ENCODE results near the gene MBP. TPM values are rescaled to one million over a fixed set of nuclear protein-coding genes. Genes with fewer than 3 reads are reported as not detected.
A peak's percentile ranks its signal among the peaks of the same experiment; 100 is the strongest.

Gene MBP
- total RNA-seq, 1 experiment from 2014 or later = 65.2 TPM

DNA sequence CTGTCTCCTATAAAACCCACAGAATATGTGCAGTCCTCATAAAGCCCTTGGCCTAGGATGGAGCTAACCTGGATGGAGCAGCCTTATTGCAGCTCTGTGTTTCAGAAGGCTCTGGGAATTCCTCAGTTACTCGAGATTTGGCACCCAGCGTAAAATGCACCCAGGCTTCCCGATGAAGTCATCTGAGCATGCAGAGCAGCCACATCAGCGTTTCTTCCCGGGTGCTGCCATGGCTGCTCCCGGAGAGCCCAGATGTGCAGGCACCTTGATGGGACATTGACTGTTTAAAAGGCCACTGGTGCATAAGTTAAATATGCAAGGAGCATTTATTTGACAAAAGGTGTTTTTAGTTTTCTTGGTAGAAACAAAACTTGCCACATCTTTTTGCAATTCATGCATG is 115.2 kb downstream of the MBP start:
- in situ Hi-C loops (cut with HindIII; ENCODE audit: low pct_unique_long_range_greater_than_20kb, low sequenced_read_pairs) = no loop called here
- no peak for DNase-seq (ENCODE audit: low read depth, low spot score)

DNA sequence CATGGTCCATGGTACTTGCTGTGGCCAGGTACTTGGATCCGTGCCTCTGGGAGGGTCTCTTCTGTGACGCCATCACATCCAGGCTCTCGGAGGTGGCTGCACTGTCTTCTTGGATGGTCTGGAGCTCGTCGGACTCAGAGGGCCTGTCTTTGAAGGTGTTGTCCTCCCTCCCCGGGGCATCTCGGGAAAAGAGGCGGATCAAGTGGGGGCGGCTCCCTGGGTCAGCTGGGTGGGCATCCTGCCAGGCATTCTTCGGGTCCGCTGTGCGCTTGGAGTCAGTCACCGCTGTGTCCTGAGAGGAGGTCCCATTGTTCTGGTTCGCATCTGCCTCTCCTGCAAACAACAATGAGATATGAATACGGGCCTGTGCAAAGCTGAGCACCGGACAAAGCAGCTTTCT is 115.6 kb downstream of the MBP start:
- in situ Hi-C loops (cut with HindIII; ENCODE audit: low pct_unique_long_range_greater_than_20kb, low sequenced_read_pairs) = no loop called here
- no peak for DNase-seq (ENCODE audit: low read depth, low spot score)

DNA sequence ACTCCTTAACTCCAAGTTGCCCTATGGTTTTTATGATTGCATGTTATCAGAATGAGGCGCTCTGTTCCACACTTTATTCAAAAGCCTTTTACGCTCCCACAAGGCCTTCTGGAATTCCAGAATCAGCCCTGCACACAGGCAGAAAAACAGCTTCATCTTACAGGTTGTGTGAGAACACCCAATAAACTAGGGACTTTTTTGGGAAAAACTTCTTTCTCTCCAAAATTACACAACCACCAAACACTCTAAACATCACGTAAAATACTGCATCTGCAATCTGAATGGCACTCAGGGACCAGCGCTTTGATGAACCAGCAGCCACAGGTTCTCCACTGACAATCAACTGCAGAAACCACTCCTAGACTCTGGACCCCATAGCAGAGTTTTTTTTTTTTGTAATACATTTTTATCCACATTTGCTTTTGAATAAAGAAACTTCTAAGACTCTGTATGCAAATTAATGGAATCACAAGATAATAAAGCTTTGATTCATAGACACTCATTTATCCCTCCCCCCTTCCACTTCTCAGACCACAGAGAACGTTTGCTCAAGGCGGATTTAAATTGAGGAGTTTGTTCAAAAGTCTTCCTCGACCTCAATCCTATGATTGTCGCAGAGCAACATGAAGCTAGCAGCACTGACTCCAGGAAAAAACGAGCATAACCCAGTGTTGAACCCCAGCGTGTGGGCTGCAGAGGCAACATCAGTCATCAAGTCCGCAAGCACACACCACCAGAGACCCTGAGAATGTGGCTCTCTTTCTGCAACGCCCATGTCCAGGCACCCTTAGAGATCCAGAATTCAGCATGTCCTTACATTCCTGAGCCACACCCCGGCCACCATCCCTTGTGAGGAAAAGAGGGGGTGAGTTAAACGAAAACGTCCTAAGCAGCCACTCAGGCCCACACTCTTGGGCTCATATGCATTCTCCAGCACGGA is 116.5 kb downstream of the MBP start:
- peak; percentile 40 for DNase-seq (ENCODE audit: low read depth, low spot score)
- in situ Hi-C loops (cut with HindIII; ENCODE audit: low pct_unique_long_range_greater_than_20kb, low sequenced_read_pairs) = no loop called here

DNA sequence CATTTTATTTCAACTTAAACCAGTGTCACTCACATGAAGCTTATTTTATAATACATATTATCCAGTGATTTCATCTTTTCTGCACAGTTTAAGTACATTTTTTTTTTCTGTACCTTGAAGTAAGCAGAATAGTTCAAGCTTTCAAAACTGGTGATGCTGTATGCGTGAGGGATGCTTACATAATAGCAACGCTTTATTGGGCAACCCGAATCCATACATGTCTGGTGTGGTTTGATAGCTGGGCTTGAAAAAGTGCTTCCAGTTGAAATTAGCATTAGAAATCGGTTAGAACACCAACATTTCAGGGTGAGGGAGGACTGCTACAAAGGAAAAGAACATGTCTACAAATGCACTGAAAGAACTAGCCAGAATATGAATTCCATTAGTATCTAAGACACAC is 117.4 kb downstream of the MBP start:
- no peak for DNase-seq (ENCODE audit: low read depth, low spot score)
- in situ Hi-C loops (cut with HindIII; ENCODE audit: low pct_unique_long_range_greater_than_20kb, low sequenced_read_pairs) = no loop called here

DNA sequence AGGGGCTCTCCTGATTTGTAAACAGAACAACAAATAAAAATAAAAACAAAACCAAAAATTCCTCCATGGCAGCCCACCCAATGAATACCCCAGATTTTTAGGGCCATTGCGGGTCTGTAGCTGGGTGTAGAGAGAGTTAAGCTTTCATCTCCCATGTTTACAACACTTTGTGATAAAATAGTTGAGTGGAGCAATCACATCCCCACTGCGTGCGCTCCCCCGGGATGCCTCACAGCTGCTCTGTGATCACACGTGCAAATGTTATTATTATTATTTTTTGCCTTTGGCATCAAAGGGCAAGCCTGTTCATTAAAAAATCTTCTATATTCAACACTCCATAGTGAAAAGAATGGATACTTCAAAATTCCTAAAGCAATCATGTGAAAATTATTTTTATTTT is 118.0 kb downstream of the MBP start:
- in situ Hi-C loops (cut with HindIII; ENCODE audit: low pct_unique_long_range_greater_than_20kb, low sequenced_read_pairs) = no loop called here
- DNase-seq (ENCODE audit: low read depth, low spot score) = peak; percentile 17

DNA sequence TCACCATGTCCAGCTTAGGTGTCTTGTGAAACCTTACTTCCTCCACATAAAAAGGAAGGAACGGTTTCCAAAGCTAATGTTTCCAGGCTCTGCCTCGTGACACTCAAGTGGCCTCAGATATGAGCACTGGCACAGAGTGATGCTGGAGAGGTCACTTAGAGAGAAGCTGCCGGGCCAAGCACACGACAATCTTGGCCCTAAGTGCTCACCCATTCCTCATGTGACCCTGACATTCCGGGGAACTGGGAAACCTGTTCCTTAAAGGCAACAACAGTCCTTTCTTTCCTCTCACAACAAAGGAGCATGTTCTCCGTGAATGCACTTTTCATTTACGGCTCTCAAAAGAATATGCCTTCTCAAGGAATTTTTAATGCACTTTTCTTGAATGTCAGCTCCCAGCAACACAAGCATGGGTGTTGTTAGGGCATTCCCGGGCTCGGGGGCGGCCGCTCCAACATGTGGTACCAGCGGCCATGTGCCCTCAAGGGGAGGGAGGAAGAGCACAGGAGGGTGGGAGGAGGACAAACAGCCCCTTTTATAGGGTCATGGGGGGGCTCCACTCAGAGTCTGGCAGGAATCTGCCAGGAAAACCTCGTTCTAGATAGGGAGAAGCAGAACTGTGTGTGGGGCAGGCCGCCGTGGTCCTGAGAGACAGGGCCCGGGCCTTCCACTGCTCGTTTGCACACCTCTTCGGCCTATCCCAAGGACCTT is 118.6 kb downstream of the MBP start:
- in situ Hi-C loops (cut with HindIII; ENCODE audit: low pct_unique_long_range_greater_than_20kb, low sequenced_read_pairs) = no loop called here
- DNase-seq (ENCODE audit: low read depth, low spot score) = peak; percentile 98

DNA sequence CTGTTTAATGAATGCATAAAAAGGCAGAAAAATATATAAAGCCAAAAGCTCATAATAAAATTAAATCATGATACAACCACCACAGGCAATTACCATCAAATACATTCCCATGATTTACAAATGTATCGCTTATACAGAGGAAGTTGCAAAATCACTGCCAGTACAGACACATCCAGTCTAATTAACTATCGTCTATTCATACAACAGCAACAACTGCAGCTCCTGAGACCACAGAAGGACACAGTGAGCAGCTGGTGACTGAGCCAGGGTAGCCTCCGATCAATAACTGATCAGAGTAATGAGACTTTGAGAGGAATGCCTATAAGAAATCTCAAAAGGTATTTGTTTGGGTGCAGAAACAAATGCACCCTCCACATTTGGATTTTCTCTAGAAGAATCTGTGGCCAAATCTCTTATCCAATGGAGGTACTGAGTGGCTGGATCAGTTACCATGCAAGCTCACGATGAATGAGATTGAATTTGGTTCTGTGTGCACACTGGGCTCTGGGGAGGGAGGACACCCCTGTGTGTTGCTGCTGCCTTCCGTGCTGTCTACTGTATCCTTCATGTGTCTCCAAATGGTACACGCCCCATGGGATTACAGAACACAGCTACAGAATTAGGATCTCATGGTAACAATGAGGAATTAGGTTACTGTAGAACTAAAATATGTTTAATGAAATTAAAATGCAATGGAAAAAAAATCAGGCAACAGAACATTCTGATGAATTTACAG is 119.6 kb downstream of the MBP start:
- in situ Hi-C loops (cut with HindIII; ENCODE audit: low pct_unique_long_range_greater_than_20kb, low sequenced_read_pairs) = no loop called here
- peak; percentile 44 for DNase-seq (ENCODE audit: low read depth, low spot score)

DNA sequence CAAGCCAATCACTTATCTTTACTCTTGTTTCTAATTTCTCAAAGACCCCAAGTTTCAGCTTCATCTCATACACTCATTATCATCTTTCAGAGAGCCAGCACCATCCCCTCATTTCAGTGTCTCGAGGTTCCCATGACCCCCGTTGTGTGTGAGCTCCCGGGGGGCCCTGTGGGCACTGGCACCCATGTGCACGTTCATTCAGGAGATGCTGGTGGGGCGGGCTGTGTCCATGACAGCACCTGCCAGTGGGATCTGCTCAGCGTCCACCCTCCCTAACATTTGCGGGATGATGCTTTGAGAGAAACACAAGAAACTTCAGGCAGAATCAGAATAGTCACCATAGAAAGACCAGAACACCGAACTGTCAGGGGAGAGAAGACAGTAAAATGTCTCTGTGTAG is 120.5 kb downstream of the MBP start:
- DNase-seq (ENCODE audit: low read depth, low spot score) = no peak
- in situ Hi-C loops (cut with HindIII; ENCODE audit: low pct_unique_long_range_greater_than_20kb, low sequenced_read_pairs) = no loop called here

DNA sequence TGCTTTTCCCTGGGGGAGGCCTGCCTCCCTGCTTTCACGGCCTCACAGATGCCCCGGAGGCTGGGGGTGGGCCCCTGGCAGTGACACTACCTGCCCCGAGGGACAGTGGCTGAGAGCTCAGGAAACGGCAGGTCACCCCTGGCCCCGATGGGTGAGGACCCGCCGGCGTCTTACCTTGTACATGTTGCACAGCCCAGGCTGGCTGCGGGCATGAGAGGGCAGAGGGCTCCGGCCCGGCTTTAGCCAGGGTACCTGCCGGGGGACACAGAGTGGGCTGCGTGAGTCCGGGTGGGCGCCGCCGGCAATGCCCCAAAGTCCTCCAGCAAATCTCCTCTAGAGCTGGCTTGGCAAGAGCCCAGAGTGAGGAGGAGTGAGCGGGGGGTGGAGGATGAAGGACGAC is 122.9 kb downstream of the MBP start:
- no peak for DNase-seq (ENCODE audit: low read depth, low spot score)
- in situ Hi-C loops (cut with HindIII; ENCODE audit: low pct_unique_long_range_greater_than_20kb, low sequenced_read_pairs) = no loop called here

DNA sequence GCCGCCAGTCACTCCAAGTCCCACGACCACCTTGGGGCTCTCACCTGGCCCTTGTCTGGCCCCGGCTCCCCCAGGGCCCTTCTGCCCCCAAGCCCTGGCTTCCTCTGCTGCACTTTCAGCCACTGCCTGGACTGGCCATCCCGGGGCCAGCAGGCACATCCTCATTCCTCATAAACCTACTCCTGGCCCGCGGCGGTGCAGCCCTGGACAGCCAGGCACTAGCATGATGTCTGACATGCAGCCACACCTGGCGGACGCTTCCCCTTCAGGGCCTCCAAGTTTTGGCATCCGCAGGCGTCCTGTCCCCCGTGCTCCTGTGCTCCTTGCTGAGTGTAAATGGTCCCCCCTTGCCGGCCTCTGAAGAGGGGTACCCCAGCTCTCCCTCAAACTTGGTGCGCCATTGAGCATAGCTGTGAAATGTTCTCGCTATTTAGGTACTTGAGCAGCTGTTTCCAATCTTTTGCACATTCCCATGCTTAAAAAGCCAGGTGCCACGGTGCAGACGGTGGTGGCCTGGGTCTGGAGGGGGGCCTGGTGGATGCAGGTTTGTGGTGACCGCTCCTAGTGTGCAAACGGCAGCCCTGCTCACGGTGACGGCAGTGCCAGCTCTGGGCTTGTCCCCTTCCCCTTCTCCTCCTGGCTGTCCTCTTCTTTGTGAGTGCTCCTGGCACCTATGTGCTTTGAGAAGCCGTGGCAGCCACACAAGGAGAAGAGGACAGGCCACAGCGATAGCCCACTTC is 123.8 kb downstream of the MBP start:
- in situ Hi-C loops (cut with HindIII; ENCODE audit: low pct_unique_long_range_greater_than_20kb, low sequenced_read_pairs) = no loop called here
- no peak for DNase-seq (ENCODE audit: low read depth, low spot score)

DNA sequence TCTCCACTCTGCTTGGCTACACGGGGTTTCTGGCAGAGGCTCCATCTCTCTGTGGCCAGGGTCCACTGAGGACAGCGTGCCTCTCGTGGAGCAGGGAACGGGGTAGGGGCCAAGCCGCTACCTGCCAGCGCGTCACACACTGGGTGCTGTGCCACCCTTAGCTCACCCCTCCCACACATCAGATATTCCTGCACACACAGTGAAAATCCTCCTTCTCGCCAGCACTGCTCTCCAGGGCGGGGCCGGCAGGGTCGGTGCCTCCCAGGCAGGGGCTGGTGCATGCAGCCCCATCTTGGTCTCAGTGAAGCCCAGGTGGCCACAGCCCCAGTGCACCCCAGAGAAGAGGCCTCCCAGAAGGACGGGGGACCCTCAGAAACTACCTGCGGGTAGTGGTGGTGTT is 124.6 kb downstream of the MBP start:
- in situ Hi-C loops (cut with HindIII; ENCODE audit: low pct_unique_long_range_greater_than_20kb, low sequenced_read_pairs) = no loop called here
- DNase-seq (ENCODE audit: low read depth, low spot score) = no peak

DNA sequence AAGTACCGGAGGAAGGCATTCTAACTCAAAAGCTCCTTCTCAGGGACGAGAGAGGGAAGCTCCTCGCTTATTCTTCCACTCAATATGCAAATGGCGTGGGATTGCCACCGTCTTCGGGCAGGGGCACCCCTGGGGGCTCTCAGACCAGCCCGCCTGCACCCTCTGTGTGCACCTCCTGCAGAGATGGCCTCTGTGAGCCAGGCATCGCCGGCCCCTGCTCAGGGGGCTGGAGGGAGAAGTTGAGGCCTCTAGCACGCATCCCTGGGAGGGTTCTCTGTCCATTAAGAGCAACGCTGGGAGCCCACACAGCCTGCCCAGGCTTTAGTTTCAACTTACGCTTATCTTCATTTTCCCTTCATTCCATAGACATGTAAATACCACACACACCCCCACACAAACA is 125.3 kb downstream of the MBP start:
- in situ Hi-C loops (cut with HindIII; ENCODE audit: low pct_unique_long_range_greater_than_20kb, low sequenced_read_pairs) = no loop called here

DNA sequence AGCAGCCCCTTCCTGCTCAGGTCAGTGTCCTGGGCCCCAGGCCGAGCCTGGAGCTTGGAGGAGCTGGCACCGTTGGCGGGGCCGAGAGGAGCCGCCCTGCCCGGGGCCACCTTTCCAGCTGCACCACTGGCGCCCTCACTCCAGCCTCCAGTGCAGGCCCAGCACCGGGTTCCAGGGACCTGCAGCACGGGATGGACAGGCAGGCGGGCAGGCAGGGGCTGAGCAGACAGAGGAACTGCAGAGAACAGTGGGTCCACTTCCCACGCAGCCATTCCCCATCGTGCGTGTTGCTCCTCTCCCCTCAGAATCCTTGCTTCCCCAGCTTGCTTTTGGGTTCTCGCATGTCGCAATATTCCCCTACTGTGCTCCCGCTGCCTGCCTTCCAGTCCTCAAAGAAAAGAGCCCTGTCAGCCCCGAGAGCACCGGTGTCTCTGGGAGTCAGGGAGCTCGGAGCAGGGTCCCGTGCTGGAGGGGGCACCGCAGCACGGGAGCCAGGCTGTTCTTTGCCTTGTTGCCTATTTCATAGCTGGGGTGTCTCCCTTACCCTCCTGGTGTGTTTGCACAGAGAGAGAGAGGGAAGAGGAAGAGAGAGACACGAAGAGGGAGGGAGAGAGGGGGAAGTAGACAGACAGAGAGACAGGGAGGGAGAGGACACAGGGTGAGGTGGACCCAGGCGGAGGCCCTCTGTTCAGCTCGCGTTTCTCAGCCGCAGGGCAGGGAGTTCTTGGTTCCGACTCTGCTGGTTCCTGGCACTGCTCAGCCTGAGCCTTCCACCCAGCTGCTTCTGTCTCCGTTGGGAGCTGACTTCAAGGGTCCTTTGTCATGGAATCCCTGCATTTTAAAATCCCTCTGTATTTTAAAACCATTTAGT is 126.0 kb downstream of the MBP start:
- in situ Hi-C loops (cut with HindIII; ENCODE audit: low pct_unique_long_range_greater_than_20kb, low sequenced_read_pairs) = no loop called here
- no peak for DNase-seq (ENCODE audit: low read depth, low spot score)

More for the DNA sequence above, 125.3 kb downstream of the MBP start:
- DNase-seq (ENCODE audit: low read depth, low spot score) = no peak

DNA sequence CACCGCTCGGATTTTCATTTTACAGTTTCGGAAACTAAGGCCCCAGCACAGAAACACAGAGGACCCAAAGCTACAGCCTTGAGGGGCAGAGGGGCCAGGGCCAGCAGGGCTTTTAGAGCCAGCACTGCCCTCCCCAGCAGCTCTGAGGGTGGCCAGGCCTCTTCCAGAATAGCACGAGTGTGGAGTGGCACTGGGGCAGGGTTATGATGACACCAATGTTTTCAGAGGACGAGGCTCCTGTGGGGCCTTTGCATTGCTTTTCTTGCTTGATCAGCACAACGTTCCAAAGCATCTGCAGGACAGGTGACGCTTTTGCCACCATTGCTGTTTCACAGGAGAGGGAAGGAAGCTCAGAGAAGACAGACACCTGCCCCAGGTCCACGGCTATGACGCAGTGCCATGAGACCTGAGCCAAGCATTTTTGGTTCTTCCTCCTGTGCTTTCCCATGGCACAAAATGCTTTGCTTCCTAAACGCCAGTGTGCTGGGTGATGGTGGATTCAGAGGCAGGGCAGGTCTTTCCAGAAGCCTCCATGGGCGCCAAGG is 126.9 kb downstream of the MBP start:
- in situ Hi-C loops (cut with HindIII; ENCODE audit: low pct_unique_long_range_greater_than_20kb, low sequenced_read_pairs) = no loop called here
- DNase-seq (ENCODE audit: low read depth, low spot score) = no peak

DNA sequence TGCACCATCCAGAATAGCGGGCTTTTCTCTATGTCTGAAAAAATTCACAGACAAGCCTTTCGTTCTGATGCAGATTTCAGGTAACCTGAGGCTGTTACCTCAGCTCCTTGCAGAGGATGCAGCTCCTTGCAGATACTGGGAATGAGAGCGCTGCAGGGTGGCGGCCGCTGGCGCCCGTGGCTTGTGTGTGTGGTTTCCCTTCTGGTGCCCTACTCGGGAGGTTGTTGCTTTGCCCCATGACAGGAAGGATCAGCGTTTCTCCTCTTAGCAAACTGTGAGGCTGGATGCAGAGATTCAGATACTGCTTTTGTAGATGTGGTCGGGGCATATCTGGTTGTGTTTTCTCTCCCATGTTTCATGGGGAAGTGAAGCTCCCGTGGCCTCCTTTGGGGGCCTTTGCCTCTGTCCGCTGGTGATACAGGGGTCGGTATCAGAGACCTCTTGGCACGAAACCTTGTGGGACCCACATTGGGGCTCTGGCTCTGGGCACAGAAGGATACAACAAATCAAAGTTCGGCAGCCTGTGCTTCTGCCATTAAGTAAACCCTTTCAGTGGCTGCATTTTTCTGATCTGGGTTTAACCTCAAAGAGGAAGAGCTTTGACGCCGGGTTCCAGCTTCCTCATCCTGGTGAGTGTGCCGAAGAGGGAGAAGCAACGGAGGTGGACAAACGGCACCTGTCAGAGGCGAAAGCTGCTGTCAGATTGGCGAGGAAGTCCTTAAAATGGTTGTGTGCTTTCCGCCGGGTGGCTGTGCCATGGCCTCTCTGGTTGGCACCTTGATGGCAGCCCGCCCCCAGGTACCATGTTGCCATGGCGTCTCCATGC is 127.8 kb downstream of the MBP start:
- DNase-seq (ENCODE audit: low read depth, low spot score) = no peak
- in situ Hi-C loops (cut with HindIII; ENCODE audit: low pct_unique_long_range_greater_than_20kb, low sequenced_read_pairs) = no loop called here

DNA sequence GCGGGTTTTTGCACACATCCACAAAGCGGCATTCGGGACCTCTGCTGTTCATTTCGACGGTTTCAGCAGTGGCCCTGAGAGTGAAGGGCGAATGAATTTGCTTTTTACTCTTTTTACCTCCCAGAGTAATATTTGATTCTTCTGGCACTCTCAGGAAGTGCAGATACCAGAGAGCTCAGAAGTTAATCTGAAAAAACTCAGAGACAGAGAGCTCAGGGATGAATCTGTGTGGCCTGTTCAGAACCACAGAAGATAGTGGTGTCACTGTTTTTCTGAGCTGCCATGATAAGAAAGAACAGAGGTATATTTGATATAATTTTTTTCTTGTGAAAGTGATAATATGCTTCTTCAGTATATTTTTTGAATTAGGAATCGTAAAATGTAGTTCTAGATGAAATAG is 129.3 kb downstream of the MBP start:
- DNase-seq (ENCODE audit: low read depth, low spot score) = no peak
- in situ Hi-C loops (cut with HindIII; ENCODE audit: low pct_unique_long_range_greater_than_20kb, low sequenced_read_pairs) = no loop called here
